GM18498 (cell line): ENCODE results near the gene RNF220.

Experiments
- ATAC-seq: cut with Tn5 transposase; IDR thresholded peaks from one replicate; pipeline ENCODE4 v1.9.1; 2021; ENCODE audit warnings: mild to moderate bottlenecking, moderate library complexity; ENCODE audit not compliant: unreplicated experiment

RNF220 gene

GRCh38 chr1:44515416-44515815, 110.4 kb downstream of the RNF220 start:
- no peak for ATAC-seq

- ATAC-seq, result no peak
These were observed 114.1 kb downstream of the RNF220 start for GRCh38 chr1:44519035-44519676.

GRCh38 chr1:44521378-44522080, 116.5 kb downstream of the RNF220 start:
- ATAC-seq, result no peak

GRCh38 chr1:44523593-44524591, 118.8 kb downstream of the RNF220 start:
- no peak for ATAC-seq

- ATAC-seq, result no peak
These were observed 119.8 kb downstream of the RNF220 start for GRCh38 chr1:44524655-44525500.

GRCh38 chr1:44526295-44527073, 121.4 kb downstream of the RNF220 start:
- ATAC-seq, result no peak

GRCh38 chr1:44531785-44532566, 126.9 kb downstream of the RNF220 start:
- ATAC-seq, result peak; percentile 53

GRCh38 chr1:44532567-44532944, 127.5 kb downstream of the RNF220 start:
- no peak for ATAC-seq

- ATAC-seq, result no peak
These were observed 129.7 kb downstream of the RNF220 start for GRCh38 chr1:44534771-44535170.

- no peak for ATAC-seq
These were observed 131.5 kb downstream of the RNF220 start for GRCh38 chr1:44536357-44537209.

- ATAC-seq, result no peak
These were observed 132.5 kb downstream of the RNF220 start for GRCh38 chr1:44537538-44537937.

GRCh38 chr1:44537956-44538355, 132.9 kb downstream of the RNF220 start:
- no peak for ATAC-seq

GRCh38 chr1:44539991-44540730, 135.1 kb downstream of the RNF220 start:
- no peak for ATAC-seq

GRCh38 chr1:44542420-44543063, 137.5 kb downstream of the RNF220 start:
- no peak for ATAC-seq

- ATAC-seq, result no peak
These were observed 138.1 kb downstream of the RNF220 start for GRCh38 chr1:44543064-44543744.

GRCh38 chr1:44543786-44544185, 138.7 kb downstream of the RNF220 start:
- no peak for ATAC-seq
